K562 (cell line): ENCODE measurements around the gene ITPR1. TPM values are rescaled to one million over a fixed set of nuclear protein-coding genes. Genes with fewer than 3 reads are reported as not detected.
A peak's percentile ranks its signal among the peaks of the same experiment; 100 is the strongest.

Experiments used
- BRF2 ChIP-seq: IDR thresholded peaks from 3 replicates; pipeline ENCODE4 v1.6.1; 2011; ENCODE audit warnings: borderline replicate concordance, mild to moderate bottlenecking; ENCODE audit not compliant: insufficient read length, insufficient read depth
- CHD7 ChIP-seq: fragments of 200-600 bp; sonication (generic); IDR thresholded peaks from one replicate; pipeline ENCODE4 v1.6.1; 2012; ENCODE audit warnings: mild to moderate bottlenecking, low read depth, low read length, inconsistent platforms
- SETDB1 ChIP-seq: IDR thresholded peaks from one replicate; pipeline ENCODE4 v1.6.1; 2012; ENCODE audit warnings: low read length, control low read depth, inconsistent platforms
- SMARCE1 ChIP-seq: fragments of 450-650 bp; IDR thresholded peaks from 2 replicates; pipeline ENCODE4 v1.7.1; 2016; ENCODE audit warnings: mild to moderate bottlenecking
- TEAD2 ChIP-seq: fragments of 450-650 bp; IDR thresholded peaks from 2 replicates; pipeline ENCODE4 v1.6.1; 2016; ENCODE audit warnings: missing genetic modification characterization, control low read depth, missing compliant biosample characterization
- TFE3 ChIP-seq: fragments of 450-650 bp; formaldehyde crosslinking; IDR thresholded peaks from 2 replicates; pipeline ENCODE4 v1.4.0; 2020; ENCODE audit warnings: mild to moderate bottlenecking, mixed read lengths
- ZBTB2 ChIP-seq: fragments of 450-650 bp; IDR thresholded peaks from 2 replicates; pipeline ENCODE4 v1.6.1; 2016; ENCODE audit warnings: antibody characterized with exemption
- ZNF398 ChIP-seq: fragments of 250-450 bp; sonication (Bioruptor Pico); IDR thresholded peaks from 2 replicates; pipeline ENCODE4 v1.8.0; 2021; ENCODE audit warnings: moderate library complexity, mild to moderate bottlenecking, inconsistent platforms
- polyA plus RNA-seq, 8 experiments: library from polyadenylated mRNA; depleted of rRNA in 4 of 8; stranded (reverse) in 5 of 8; unstranded in 3 of 8; fragments of >200 nt; fragmentation: Nextera tagmentation in 2 of 8; fragmentation: Illumina TruSeq in 1 of 8; extraction: Ambion mirVana in 2 of 8; extraction: Trizol in 1 of 8; gene quantifications; 2 replicates each; pipeline versions ENCODE4 v1.2.1 to v1.2.3, GENCODE V29; 2011 to 2014; ENCODE audit warnings: inconsistent platforms in 1 of 8, missing spikeins in 1 of 8
- total RNA-seq, 7 experiments: library from RNA; depleted of rRNA in 6 of 7; stranded (reverse); fragments of >200 nt in 6 of 7; fragmentation: Illumina TruSeq in 2 of 7; extraction: Trizol in 2 of 7; gene quantifications; 2 replicates each; pipeline versions ENCODE4 v1.2.1 to v1.2.3, GENCODE V29; 2011 to 2021; ENCODE audit warnings: low replicate concordance in 1 of 7

Gene ITPR1
- total and polyA plus RNA-seq, 9 of the 15 experiments (the other 6 are each of a cell fraction or from before 2014, with no cell fraction given): 22.4 to 40.0 (median 27.4) TPM

- TF ChIP-seq TFE3 (CRISPR knock-in tag): no peak
- TF ChIP-seq CHD7: no peak
- TF ChIP-seq BRF2: no peak
- no peak for TF ChIP-seq SETDB1
- no peak for TF ChIP-seq TEAD2 (tag)
- no peak for TF ChIP-seq ZNF398
- no peak for TF ChIP-seq ZBTB2
- 0 out of 2 replicates have a peak, but pooled peaks have one; percentile 19 for TF ChIP-seq SMARCE1
Measured at GRCh38 chr3:4804161-4805058, 311.3 kb downstream of the ITPR1 start (continued).
